Measurements from ENCODE around the gene TLCD3B. TPM values are rescaled to one million over a fixed set of nuclear protein-coding genes. Genes with fewer than 3 reads are reported as not detected.

TLCD3B gene
- total and polyA plus RNA-seq, 2 of the 4 experiments (the other 2 are of a cell fraction): 0.19 TPM; not detected in 1

DNA sequence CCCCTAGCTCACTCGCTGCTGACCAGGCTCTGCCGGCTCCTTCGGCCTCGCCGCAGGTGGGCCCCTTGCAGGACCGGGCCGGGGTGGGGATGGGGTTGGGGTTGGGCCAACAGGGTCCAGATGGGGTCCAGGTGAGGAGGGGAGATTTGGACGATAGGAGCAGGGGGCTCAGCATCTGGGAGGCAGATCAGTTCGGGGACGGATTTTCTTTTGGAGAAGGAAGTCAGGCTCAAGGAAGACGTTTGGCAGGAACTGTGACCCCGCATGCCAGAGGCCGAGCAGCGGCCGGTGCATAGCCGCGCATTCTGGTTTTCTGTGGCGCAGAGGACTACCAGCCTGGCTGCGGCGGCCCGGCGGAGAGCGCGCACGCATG is 33.6 kb upstream of the TLCD3B start:
- Histone ChIP-seq H3K4ac (ENCODE audit: low read depth, low read length) (peak overlapping the region; percentile 100), H2AFZ (replicated peaks; ENCODE audit: low read length, poor library complexity) (peak overlapping the region; percentile 99), H2BK120ac (ENCODE audit: low read depth, low read length) (peak overlapping the region; percentile 98), H2AK5ac (ENCODE audit: low read depth, low read length) (peak overlapping the region; percentile 98), H3K27me3 (ENCODE audit: control insufficient read depth, insufficient read depth, low read length) (no peaks in the 10 kb centered on the region), H2BK5ac (ENCODE audit: low read depth, low read length, poor library complexity, severe bottlenecking) (peak overlapping the region; percentile 99), H3K27ac (ENCODE audit: insufficient read depth, low read length) (peak overlapping the region; percentile 97), H2AK9ac (replicated peaks; ENCODE audit: low read depth, low read length, poor library complexity) (peak overlapping the region; percentile 100), H3K79me1 (ENCODE audit: low read depth in 1 of 2, low read length in 2 of 2) (peaks cover 22 to 48% of the 10 kb centered on the region in 2 experiments; a peak in 3 of 4 replicates), H3K56ac (ENCODE audit: extremely low read depth, insufficient read depth, low read length) (peak overlapping the region; percentile 94), H4K91ac (ENCODE audit: insufficient read depth, low read depth, low read length) (peak overlapping the region; percentile 99), H3K23ac (ENCODE audit: low read depth, low read length) (peak overlapping the region; percentile 99), H4K8ac (ENCODE audit: low read depth in 2 of 2, low read length in 2 of 2) (peak overlapping the region; percentile 86 to 99), H4K20me1 (ENCODE audit: insufficient read depth, low read length) (peaks cover 41% of the 10 kb centered on the region), H3K4me2 (ENCODE audit: low read depth, low read length) (peak overlapping the region; percentile 93), H3K9me3 (ENCODE audit: control insufficient read depth, insufficient read depth, low read length) (no peaks in the 10 kb centered on the region), H3K36me3 (ENCODE audit: control insufficient read depth, insufficient read depth, low read length) (peaks cover 30% of the 10 kb centered on the region), H3K4me1 (ENCODE audit: control insufficient read depth, insufficient read depth, low read length) (peaks cover 35% of the 10 kb centered on the region), H2BK20ac (ENCODE audit: low read depth, low read length) (no peak overlapping the region), H3K14ac (replicated peaks; ENCODE audit: low read depth, low read length) (peak overlapping the region; percentile 100), H3K9me1 (ENCODE audit: insufficient read depth, low read length) (peaks cover 27% of the 10 kb centered on the region), H4K5ac (ENCODE audit: low read depth, low read length) (peak overlapping the region; percentile 98), H3K9ac (ENCODE audit: low read depth, low read length) (peak overlapping the region; percentile 92), H2BK15ac (ENCODE audit: low read depth, low read length) (peak overlapping the region; percentile 39; the same call in 2 of the 3 replicates), H3K4me3 (ENCODE audit: insufficient read depth, low read depth, low read length) (peak overlapping the region; percentile 57), H3K18ac (ENCODE audit: low read depth, low read length) (peak overlapping the region; percentile 93)
- in situ Hi-C loops (cut with MboI; ENCODE audit: low sequenced_read_pairs): no loop called here
- BruUV-seq (replicated peaks): no TSS peak
- POLR2A ChIA-PET (ENCODE audit: unreplicated experiment): interaction anchor here (0.6 to 1.3 kb wide), 4 partner anchors 9 to 12 kb away, joined by 4 to 6 read pairs (median 4); a partner anchor contains a TSS
- ATAC-seq (ENCODE audit: low read depth) (no peak), DNase-seq (no peak)
- intact Hi-C loops (cut with micrococcal nuclease): no loop called here
- WGBS, 2 experiments (ENCODE audit: extremely low coverage in 2 of 2, insufficient read length in 1 of 2): 1% methylated on average over 22 of the region's 25 CpGs; no CpG with 5 or more reads in 1 of the 2 experiments
- CTCF ChIA-PET: interaction anchor here (0.6 kb wide), 1 partner anchor 199 kb away, joined by 3 read pairs; no protein-coding TSS in a partner anchor
- dilution Hi-C loops (cut with HindIII; ENCODE audit: low sequenced_read_pairs, unreplicated experiment): no loop called here
- TF ChIP-seq USF2 (IDR thresholded peaks at IDR 0.05; ENCODE audit: low read depth, low read length) (no peak), ELK1 (IDR thresholded peaks at IDR 0.05; ENCODE audit: borderline replicate concordance, low read depth, low read length) (no peak), POLR2A (IDR thresholded peaks at IDR 0.05; ENCODE audit: low read depth, low read length) (0 out of 2 replicates have a peak, but pooled peaks have one; percentile 14)
